Measurements from ENCODE around the gene PSKH1.

Gene PSKH1

DNA sequence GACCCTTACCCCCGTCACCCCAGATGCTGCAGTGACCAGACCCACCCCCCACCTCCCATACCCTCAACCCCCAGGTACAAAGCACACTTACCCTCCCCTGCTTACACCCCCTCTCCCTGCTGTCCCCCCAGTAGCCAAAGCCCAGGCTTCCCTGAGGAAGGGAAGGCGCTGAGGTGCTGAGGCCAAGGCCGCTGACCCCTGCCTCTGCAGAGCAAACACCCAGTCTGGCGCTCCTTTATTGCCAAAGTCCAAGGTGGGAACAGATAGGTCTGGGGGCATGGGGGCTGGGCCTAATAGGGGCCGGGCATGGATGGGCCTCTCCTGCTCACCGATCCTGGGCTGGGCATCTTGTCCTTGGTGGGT lies 50.2 kb downstream of the PSKH1 start:
- Mint-ChIP-seq H3K27me3 (no peaks in the 10 kb centered on the region), H3K36me3 (ENCODE audit: low read depth) (peaks cover 2% of the 10 kb centered on the region), H3K4me1 (peaks cover 26% of the 10 kb centered on the region), H3K4me3 (no peak overlapping the region), H3K27ac (no peak overlapping the region), H3K9me3 (no peaks in the 10 kb centered on the region)
- ATAC-seq: no peak
- no peak for DNase-seq

DNA sequence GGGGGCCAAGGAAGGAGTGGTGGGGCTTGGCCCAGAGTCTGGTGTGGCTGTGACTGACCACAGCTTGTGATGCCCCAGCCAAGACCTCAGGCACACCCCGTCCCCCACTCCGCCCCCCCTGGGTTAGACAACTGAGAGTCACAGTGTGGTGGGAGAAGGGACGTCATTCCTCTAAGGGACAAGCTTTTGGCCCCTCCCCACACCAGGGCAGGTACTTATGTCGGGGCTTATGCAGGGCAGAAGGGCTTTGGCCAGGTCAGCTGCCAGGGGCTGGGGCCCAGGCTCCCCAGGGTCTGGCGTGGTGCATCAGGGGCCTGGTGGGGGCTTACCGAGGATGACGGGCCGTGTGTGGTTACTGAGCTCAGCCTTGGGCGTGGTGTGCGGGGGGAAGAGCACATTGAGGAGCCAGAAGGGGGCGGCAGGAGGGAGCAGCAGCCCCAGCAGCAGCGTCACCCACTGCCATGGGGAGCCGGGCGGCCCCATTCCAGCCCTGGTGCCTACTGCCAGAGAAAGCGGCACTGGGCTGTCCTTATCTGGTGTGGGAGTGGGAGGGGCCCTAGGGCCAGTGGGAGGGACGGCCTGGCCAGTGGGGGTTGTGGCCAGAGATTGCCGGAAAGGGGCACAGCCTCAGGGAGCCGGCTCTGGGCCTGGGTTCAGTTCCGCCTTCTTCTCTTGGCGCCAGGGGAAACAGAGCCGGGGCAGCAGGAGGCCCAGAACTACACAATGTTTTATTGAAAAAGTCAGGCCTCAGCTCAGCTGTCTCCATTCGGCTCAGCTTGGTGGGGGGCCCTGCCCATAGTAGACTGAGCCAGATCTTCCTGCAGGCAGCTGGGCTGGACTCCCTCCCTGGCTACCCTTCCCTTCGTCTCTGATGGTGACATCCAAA lies 50.8 kb downstream of the PSKH1 start, which contains the start of gene LCAT:
TSS of gene LCAT (minus strand) at position 502 of the 886 bp plus-strand sequence. CDS start at position 483, 19 bp downstream.
- DNase-seq (no peak), ATAC-seq (no peak)
- Mint-ChIP-seq H3K27me3 (no peaks in the 10 kb centered on the region), H3K4me1 (peaks cover 24% of the 10 kb centered on the region), H3K27ac (no peak within 1 kb of the TSS), H3K9me3 (no peaks in the 10 kb centered on the region), H3K4me3 (no peak within 1 kb of the TSS), H3K36me3 (ENCODE audit: low read depth) (peaks cover 2% of the 10 kb centered on the region)

DNA sequence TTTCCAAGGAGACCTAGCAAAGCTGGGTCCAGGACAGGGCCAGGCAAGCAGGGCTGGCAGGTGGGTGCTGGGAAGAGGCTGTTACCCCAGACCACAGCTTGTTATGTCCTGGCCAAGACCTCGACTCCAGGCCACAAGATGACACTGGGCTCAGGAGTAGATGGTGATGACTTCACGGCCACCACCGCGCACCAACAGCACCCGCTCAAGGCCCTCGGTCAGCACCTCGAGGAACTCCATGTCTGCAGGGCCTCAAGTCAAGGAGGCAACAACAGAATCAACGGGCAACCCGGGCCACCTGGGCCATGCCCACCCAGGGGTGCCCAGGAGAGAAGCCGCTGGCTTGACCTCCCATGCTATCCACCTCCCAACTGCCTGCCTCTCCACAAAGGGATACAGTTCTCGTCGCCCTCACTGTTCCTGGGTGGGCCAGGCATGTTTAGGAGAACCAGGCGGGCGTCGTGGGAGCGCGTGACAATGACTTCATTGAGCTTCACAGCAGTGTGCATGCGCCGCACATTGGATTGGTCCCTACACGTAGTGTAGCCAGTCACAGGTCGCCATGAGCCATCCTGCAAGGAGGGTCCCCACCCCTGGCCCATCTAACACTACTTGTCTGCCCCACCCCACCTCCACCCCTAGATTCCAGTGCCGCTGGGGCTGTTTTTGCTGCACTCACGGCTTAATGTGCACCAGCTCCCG lies 51.8 kb downstream of the PSKH1 start:
- H3K4me3 Mint-ChIP-seq: no peak overlapping the region
- H3K9me3 Mint-ChIP-seq: no peaks in the 10 kb centered on the region
- H3K27ac Mint-ChIP-seq: no peak overlapping the region

DNA sequence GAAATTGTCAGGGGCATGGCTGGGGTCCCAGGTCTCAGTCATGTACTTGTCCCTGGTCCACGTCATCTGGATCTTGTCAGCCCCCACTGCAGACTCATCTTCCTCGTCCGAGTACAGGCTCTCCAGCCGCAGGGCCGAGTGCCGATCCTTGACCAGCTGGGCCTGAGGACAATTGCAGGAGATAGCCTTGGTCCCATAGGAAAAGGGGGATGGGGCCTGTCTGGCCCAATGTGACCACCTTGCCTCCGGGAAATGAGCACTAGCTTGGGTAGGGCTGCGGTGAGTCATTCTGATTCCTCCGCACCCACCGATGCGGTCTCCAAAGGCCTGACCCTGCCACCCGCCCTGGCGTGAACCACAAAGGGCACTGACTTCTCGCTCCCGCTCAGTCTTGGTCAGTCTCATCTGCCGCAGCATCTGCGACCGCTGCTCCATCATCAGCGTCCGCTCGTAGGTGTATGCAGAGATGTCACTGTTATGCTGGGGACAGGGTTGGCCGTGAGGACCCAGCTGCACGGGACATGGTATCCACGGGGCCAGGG lies 52.4 kb downstream of the PSKH1 start:
- ATAC-seq: no peak
- no peak overlapping the region for H3K27ac Mint-ChIP-seq
- H3K4me1 Mint-ChIP-seq: peaks cover 8% of the 10 kb centered on the region
- H3K27me3 Mint-ChIP-seq: no peaks in the 10 kb centered on the region
- peaks cover 2% of the 10 kb centered on the region for H3K36me3 Mint-ChIP-seq (ENCODE audit: low read depth)
- DNase-seq: no peak
- no peak overlapping the region for H3K4me3 Mint-ChIP-seq
- H3K9me3 Mint-ChIP-seq: no peaks in the 10 kb centered on the region

More for the DNA sequence above, 51.8 kb downstream of the PSKH1 start:
- Mint-ChIP-seq H3K27me3 (no peaks in the 10 kb centered on the region), H3K36me3 (ENCODE audit: low read depth) (peaks cover 2% of the 10 kb centered on the region), H3K4me1 (peaks cover 15% of the 10 kb centered on the region)
- no peak for ATAC-seq
- DNase-seq: no peak

DNA sequence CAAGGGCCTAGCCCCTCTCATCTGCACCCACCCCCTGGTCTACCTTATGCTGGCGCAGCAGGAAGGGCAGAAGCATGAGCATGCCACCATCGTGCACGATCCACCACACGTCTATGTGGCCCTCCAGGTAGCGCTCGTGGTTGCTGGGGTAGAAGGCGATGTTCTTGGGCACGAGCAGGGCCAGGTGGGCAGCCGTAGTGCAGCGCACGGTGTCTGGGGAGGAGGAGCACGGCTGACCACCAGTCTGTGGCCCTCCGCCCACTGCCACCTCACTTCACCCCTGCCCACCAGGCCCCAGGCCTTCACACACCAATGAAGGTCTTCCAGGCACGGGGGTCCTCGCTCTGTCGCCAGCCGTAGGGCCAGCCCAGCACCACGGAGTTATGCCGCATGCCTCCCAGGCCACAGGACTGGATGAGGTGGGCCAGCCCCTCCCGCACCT lies 53.1 kb downstream of the PSKH1 start:
- no peak overlapping the region for H3K4me3 Mint-ChIP-seq
- DNase-seq (no peak), ATAC-seq (no peak)
- H3K36me3 Mint-ChIP-seq (ENCODE audit: low read depth): peaks cover 2% of the 10 kb centered on the region
- peaks cover 7% of the 10 kb centered on the region for H3K4me1 Mint-ChIP-seq
- no peak overlapping the region for H3K27ac Mint-ChIP-seq
- H3K9me3 Mint-ChIP-seq: no peaks in the 10 kb centered on the region
- H3K27me3 Mint-ChIP-seq: no peaks in the 10 kb centered on the region

DNA sequence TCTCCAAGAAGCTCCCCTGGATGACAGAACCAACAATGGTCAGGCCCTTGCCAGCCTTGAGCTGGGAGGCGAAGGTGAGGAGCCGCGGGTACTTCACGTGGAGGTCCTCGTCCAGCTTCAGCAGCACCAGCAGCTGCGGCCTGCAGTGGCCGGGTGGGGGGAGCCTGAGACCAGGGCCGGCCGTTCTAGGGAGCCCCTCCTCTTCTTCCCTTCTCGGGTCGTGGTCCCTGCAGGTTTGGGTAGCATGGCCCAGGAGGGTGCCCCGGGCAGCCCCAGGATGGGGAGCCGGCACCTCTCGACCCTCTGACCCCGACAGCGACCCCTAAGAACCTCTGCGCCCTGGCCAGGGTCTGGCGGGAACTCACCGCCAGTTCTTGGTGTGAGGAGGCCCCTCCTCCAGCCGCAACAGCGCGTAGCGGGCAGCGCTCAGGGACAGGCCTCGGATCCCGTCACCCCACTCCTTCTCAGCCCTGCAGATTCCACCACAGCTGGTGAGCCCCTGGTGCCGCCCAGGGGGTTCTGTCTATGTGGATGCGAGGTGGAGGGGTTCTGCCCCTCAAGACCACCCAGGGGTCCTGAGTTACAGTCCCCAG lies 54.0 kb downstream of the PSKH1 start:
- Mint-ChIP-seq H3K27me3 (no peaks in the 10 kb centered on the region), H3K9me3 (no peaks in the 10 kb centered on the region), H3K36me3 (ENCODE audit: low read depth) (peaks cover 2% of the 10 kb centered on the region), H3K4me3 (no peak overlapping the region), H3K4me1 (peaks cover 2% of the 10 kb centered on the region), H3K27ac (no peak overlapping the region)
- DNase-seq (no peak), ATAC-seq (no peak)

DNA sequence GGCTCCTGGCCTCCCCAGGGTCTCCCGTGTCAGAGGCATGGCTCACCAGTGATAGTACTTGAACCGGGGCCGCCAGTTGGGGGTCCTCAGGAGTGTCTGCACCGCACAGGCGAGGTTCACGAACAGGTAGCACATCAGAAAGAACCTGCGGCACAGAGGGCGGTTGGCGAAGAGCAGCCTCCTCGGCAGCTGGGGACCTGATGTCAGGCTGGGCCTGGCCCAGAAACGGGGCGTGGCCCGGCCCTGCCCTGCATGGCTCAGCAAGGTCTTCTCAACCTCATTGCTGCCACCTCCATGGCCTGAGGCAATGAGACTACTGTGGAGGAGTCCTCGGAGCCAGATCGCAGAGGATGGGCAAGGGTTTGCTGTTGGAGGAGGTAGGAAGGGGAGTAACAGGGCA lies 55.0 kb downstream of the PSKH1 start:
- Mint-ChIP-seq H3K27ac (no peak overlapping the region), H3K36me3 (ENCODE audit: low read depth) (no peaks in the 10 kb centered on the region), H3K9me3 (no peaks in the 10 kb centered on the region), H3K27me3 (no peaks in the 10 kb centered on the region), H3K4me3 (no peak overlapping the region), H3K4me1 (no peaks in the 10 kb centered on the region)
- no peak for ATAC-seq
- no peak for DNase-seq

DNA sequence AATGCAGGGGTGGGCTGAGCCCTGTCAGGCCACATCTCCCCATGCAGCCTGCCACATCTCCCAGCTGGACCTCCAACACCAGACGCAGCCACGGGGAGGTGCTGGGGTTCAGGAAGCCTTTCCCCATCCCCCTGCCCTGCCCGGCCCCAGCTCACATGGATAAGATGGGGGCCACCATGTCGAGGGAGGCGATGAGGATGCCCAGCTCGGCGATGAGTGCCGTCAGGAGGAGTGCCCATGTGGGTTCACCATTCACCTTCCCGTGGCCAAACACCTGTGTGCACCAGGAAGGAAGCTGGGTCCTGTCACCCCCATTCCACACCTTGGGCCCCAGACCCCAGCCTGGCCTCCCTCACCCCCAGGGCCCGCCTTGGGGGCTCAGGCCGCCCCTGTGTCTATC lies 56.6 kb downstream of the PSKH1 start:
- DNase-seq (no peak), ATAC-seq (no peak)
- no peaks in the 10 kb centered on the region for H3K4me1 Mint-ChIP-seq
- H3K9me3 Mint-ChIP-seq: no peaks in the 10 kb centered on the region
- no peak overlapping the region for H3K4me3 Mint-ChIP-seq
- no peaks in the 10 kb centered on the region for H3K36me3 Mint-ChIP-seq (ENCODE audit: low read depth)
- H3K27ac Mint-ChIP-seq: no peak overlapping the region
- H3K27me3 Mint-ChIP-seq: no peaks in the 10 kb centered on the region

DNA sequence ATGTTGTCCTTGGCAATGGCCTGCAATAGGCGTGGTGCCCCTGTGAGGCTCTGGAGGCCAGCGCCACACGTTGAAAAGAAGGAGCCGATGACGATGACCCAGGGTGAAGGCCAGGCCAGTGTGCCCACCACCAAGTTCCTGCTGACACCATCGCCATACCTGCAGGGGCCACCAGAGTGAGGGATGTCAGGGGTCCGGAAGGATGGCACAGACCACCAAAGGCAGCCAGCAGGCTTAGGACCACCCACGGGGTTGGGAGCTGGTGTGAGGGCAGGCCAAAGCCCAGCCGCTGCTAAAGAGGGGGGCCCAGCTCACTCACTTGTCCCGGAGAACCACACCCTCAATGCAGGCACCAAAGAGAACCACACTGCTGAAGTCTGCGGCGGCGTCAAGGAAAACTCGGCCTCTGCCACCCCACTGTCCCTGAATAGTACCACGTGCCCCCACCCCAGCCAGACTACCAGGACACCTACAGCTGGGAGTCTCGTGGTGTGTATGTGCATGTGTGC lies 57.3 kb downstream of the PSKH1 start:
- no peak overlapping the region for H3K4me3 Mint-ChIP-seq
- H3K27me3 Mint-ChIP-seq: no peaks in the 10 kb centered on the region
- no peaks in the 10 kb centered on the region for H3K9me3 Mint-ChIP-seq
- no peaks in the 10 kb centered on the region for H3K4me1 Mint-ChIP-seq
- no peaks in the 10 kb centered on the region for H3K36me3 Mint-ChIP-seq (ENCODE audit: low read depth)
- ATAC-seq: no peak
- no peak for DNase-seq
- H3K27ac Mint-ChIP-seq: no peak overlapping the region

DNA sequence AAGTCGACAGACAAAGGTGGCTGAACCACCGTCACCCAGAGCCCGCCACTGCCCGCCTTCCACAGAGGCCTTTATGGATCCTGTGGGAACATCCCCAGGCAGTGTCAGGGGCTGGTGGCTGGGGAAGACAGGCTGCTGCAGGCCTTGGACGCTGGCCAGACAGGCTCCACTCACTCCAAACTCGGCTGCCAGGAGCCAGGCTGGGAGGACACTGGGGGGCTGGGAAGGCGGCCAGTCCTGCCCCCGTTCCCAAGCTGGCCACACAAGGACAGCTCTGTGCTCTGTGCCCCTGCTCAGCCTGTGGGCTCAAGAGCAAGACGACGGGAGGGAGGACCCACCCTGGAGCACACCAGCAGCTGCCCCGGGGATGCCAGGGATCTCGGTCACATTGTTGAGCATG lies 58.4 kb downstream of the PSKH1 start:
- no peak overlapping the region for H3K4me3 Mint-ChIP-seq
- DNase-seq (no peak), ATAC-seq (no peak)
- H3K4me1 Mint-ChIP-seq: no peaks in the 10 kb centered on the region
- no peaks in the 10 kb centered on the region for H3K36me3 Mint-ChIP-seq (ENCODE audit: low read depth)
- H3K9me3 Mint-ChIP-seq: no peaks in the 10 kb centered on the region
- H3K27ac Mint-ChIP-seq: no peak overlapping the region
- H3K27me3 Mint-ChIP-seq: no peaks in the 10 kb centered on the region

DNA sequence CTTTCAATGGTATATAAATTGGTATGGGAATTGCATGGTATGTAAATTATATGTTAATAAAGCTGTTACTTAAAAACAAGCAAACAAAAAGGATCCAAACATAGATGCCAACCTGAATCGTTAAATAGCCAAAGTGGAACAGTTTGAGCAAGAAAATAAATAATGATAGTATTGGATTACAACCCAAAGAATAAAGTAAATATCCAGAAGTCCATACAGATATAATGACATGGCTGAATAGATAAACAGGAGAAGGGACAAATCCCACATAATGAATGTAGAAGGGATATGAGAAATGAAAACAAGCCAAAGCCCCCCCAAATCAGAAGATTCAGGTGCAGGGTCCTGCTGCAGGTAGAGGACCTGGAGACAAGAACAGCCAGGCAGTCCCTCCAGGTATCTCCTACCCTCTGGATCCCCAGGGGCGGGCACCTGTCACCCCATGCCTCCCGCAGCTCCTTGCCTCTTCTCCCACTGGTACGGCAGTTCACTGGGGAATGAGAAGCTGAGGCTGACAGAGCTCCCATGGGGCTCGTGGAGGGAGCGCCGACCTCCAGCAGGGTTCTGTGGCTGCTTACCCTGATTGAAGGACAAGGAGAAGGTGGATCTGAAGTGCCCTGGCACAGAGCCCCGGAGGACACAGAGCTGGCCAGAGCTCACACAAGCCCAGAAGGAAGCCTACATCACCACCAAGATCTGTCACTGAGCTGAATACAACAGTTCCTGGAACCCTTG lies 60.8 kb downstream of the PSKH1 start:
- H3K9me3 Mint-ChIP-seq: no peaks in the 10 kb centered on the region
- no peaks in the 10 kb centered on the region for H3K4me1 Mint-ChIP-seq
- H3K27ac Mint-ChIP-seq: no peak overlapping the region
- peaks cover 2% of the 10 kb centered on the region for H3K36me3 Mint-ChIP-seq (ENCODE audit: low read depth)
- no peak for DNase-seq
- no peaks in the 10 kb centered on the region for H3K27me3 Mint-ChIP-seq
- H3K4me3 Mint-ChIP-seq: no peak overlapping the region
- ATAC-seq: no peak

DNA sequence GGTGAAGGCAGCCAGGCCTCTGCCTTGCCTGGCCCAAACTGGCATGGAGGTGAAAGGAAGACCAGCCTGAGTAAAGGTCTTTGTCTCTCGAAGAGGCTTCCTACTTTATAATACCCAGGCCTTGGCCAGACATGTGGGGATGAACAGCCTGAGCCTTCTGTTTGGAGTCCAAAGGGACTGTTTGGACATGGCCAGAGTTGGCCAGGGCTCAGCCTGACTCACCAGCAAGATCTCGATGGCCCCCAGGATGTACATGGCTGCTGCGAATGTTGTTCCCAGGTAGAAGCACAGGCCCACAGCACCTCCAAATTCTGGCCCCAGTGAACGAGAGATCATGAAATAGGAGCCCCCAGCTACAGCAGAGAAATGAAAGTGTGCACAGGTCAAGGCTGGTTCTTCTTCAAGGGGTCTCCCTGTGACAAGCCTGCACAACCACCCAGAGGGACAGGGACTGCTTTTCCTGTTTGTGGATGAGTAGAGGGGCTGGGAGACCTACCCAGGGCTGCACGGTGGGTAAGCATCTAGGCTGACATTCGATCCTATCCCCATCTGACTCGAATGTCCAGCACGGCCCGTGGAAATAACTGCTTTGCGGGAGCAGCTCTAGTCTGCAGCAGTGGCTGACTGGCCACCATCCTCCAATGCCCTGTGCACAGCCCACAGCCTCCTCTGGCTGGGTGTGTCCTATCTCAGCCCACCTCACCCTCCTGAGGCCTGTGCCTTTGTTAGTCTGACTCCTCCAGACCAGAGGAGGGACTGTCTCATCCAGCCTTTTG lies 61.6 kb downstream of the PSKH1 start:
- no peaks in the 10 kb centered on the region for H3K27me3 Mint-ChIP-seq
- DNase-seq: no peak
- H3K36me3 Mint-ChIP-seq (ENCODE audit: low read depth): peaks cover 2% of the 10 kb centered on the region
- no peak for ATAC-seq
- H3K4me1 Mint-ChIP-seq: no peaks in the 10 kb centered on the region
- no peak overlapping the region for H3K4me3 Mint-ChIP-seq
- no peak overlapping the region for H3K27ac Mint-ChIP-seq
- H3K9me3 Mint-ChIP-seq: no peaks in the 10 kb centered on the region

DNA sequence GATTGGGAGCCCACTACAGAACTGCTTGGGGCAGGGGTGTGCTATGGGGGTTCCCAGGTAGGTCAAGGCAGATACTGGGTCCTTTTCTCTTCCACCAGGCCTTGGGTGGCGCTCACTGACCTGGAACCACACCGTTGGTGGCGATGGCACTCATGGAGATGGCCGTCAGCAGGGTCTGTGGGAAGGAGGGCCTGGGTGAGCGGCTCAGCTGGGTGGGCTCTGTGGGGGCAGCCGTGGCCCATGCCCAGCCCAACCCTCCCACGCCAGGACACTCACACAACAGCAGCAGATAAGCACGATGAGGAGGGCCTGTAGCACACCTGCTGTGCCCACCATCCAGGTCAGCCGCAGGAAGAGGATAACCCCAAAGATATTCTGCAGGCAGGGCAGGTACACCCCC lies 64.6 kb downstream of the PSKH1 start:
- no peak for ATAC-seq
- peaks cover 9% of the 10 kb centered on the region for H3K36me3 Mint-ChIP-seq (ENCODE audit: low read depth)
- no peaks in the 10 kb centered on the region for H3K27me3 Mint-ChIP-seq
- H3K4me1 Mint-ChIP-seq: no peaks in the 10 kb centered on the region
- no peak overlapping the region for H3K27ac Mint-ChIP-seq
- no peak for DNase-seq
- H3K9me3 Mint-ChIP-seq: no peaks in the 10 kb centered on the region
- H3K4me3 Mint-ChIP-seq: no peak overlapping the region
